A549 (cell line): ENCODE results near the gene MTTP. TPM values are rescaled to one million over a fixed set of nuclear protein-coding genes. Genes with fewer than 3 reads are reported as not detected.

Source experiments
- ATAC-seq, 2 experiments: fragments of 200-7000 bp in 1 of 2; fragments of >200 bp in 1 of 2; cut with Nextera tagmentation in 1 of 2; cut with Tn5 transposase in 1 of 2; 3 replicates each; pipeline versions ENCODE4 v1.8.0 to v1.9.1; 2018 to 2020; ENCODE audit warnings: mild to moderate bottlenecking in 1 of 2, moderate library complexity in 1 of 2
- CTCF ChIA-PET: fragments of 300-600 bp; sonication (Branson Sonifier 250); formaldehyde crosslinking; extraction: SDS; loops from one replicate; lab custom pipeline; 2021; ENCODE audit warnings: antibody characterized with exemption, inconsistent platforms; lab: Yijun Ruan, JAX
- POLR2A ChIA-PET: fragments of 350-600 bp; formaldehyde crosslinking; extraction: SDS; loops from one replicate; lab custom pipeline; 2021; ENCODE audit warnings: antibody characterized with exemption, inconsistent platforms; lab: Yijun Ruan, JAX
- DNase-seq, 2 experiments: peaks; one replicate each; pipeline versions ENCODE4 v3.0.0 to v3.0.0-alpha.2; 2011 to 2016; ENCODE audit warnings: low read depth in 1 of 2, low spot score in 1 of 2
- FAIRE-seq: peaks from 2 replicates; lab custom pipeline; 2011; peaks lifted over from hg19 to GRCh38; lab: Jason Lieb, UNC
- H3K27ac ChIP-seq, 2 experiments: fragments of >200 bp; sonication (Bioruptor Twin); formaldehyde crosslinking; 3 replicates each; pipeline ENCODE4 v1.5.1; 2016 to 2017
- H3K4me1 ChIP-seq: fragments of >200 bp; sonication (Bioruptor Twin); formaldehyde crosslinking; 3 replicates; pipeline ENCODE4 v1.6.1; 2016
- H3K4me2 ChIP-seq: fragments of >200 bp; sonication (Bioruptor Twin); formaldehyde crosslinking; 3 replicates; pipeline ENCODE4 v1.6.1; 2016
- H3K4me3 ChIP-seq: fragments of >200 bp; sonication (Bioruptor Twin); formaldehyde crosslinking; 3 replicates; pipeline ENCODE4 v1.5.1; 2016
- H3K9me3 ChIP-seq: fragments of >200 bp; sonication (Bioruptor Twin); formaldehyde crosslinking; 3 replicates; pipeline ENCODE4 v1.6.1; 2016
- CBX8 ChIP-seq: fragments of 200-600 bp; sonication (generic); IDR thresholded peaks from 2 replicates; pipeline ENCODE4 v1.6.1; 2016
- CEBPB ChIP-seq, 2 experiments: fragments of >200 bp in 1 of 2; sonication (Bioruptor Twin) in 1 of 2; formaldehyde crosslinking in 1 of 2; IDR thresholded peaks; 2 replicates each; pipeline ENCODE4 v1.6.1; 2012 to 2016
- CHD4 ChIP-seq: fragments of 200-600 bp; sonication (generic); IDR thresholded peaks from 2 replicates; pipeline ENCODE4 v1.6.1; 2016; ENCODE audit warnings: antibody characterized with exemption, mild to moderate bottlenecking, borderline replicate concordance
- CTCF ChIP-seq: fragments of >200 bp; sonication (Bioruptor Twin); formaldehyde crosslinking; IDR thresholded peaks from 3 replicates; pipeline ENCODE4 v1.5.1; 2016
- EHMT2 ChIP-seq: fragments of 200-600 bp; sonication (generic); IDR thresholded peaks from 2 replicates; pipeline ENCODE4 v1.6.1; 2016; ENCODE audit warnings: antibody characterized with exemption, low read depth, mild to moderate bottlenecking, moderate library complexity
- EP300 ChIP-seq, 2 experiments: fragments of >200 bp; sonication (Bioruptor Twin); formaldehyde crosslinking; IDR thresholded peaks; 2 replicates in 1 of 2; 3 replicates in 1 of 2; pipeline ENCODE4 v1.6.1; 2016 to 2017
- FOSB ChIP-seq: fragments of 250-450 bp; sonication (Bioruptor Pico); IDR thresholded peaks from 2 replicates; pipeline ENCODE4 v1.5.0; 2020; ENCODE audit warnings: mild to moderate bottlenecking, moderate library complexity
- FOXS1 ChIP-seq: fragments of 250-450 bp; sonication (Bioruptor Pico); IDR thresholded peaks from 2 replicates; pipeline ENCODE4 v1.5.0; 2020; ENCODE audit warnings: mild to moderate bottlenecking, moderate library complexity
- GATA3 ChIP-seq: IDR thresholded peaks from 2 replicates; pipeline ENCODE4 v1.6.1; 2012; ENCODE audit warnings: borderline replicate concordance
- HDAC2 ChIP-seq: fragments of 200-600 bp; sonication (generic); IDR thresholded peaks from 2 replicates; pipeline ENCODE4 v1.6.1; 2016
- HES2 ChIP-seq: fragments of >200 bp; sonication (Bioruptor Twin); formaldehyde crosslinking; IDR thresholded peaks from 2 replicates; pipeline ENCODE4 v1.6.1; 2016
- HEYL ChIP-seq: fragments of 250-450 bp; sonication (Bioruptor Pico); IDR thresholded peaks from 2 replicates; pipeline ENCODE4 v1.8.0; 2021; ENCODE audit warnings: mild to moderate bottlenecking, moderate library complexity
- HMGXB4 ChIP-seq: fragments of 250-450 bp; sonication (Bioruptor Pico); IDR thresholded peaks from 2 replicates; pipeline ENCODE4 v1.5.0; 2021; ENCODE audit warnings: mild to moderate bottlenecking, moderate library complexity, borderline replicate concordance
- JUN ChIP-seq, 2 experiments: fragments of >200 bp; sonication (Bioruptor Twin); formaldehyde crosslinking; IDR thresholded peaks; 2 replicates in 1 of 2; 3 replicates in 1 of 2; pipeline ENCODE4 v1.6.1; 2016 to 2017
- KDM1A ChIP-seq: fragments of 200-600 bp; sonication (generic); IDR thresholded peaks from 2 replicates; pipeline ENCODE4 v1.6.1; 2016; ENCODE audit warnings: low read depth, mild to moderate bottlenecking
- MAFK ChIP-seq: fragments of 450-650 bp; IDR thresholded peaks from 2 replicates; pipeline ENCODE4 v1.6.1; 2014; ENCODE audit not compliant: partially characterized antibody
- MAX ChIP-seq: IDR thresholded peaks from 2 replicates; pipeline ENCODE4 v1.6.1; 2012
- RAD21 ChIP-seq, 2 experiments: fragments of >200 bp in 1 of 2; sonication (Bioruptor Twin) in 1 of 2; formaldehyde crosslinking in 1 of 2; IDR thresholded peaks in 1 of 2; conservative IDR thresholded peaks in 1 of 2; 2 replicates in 1 of 2; 3 replicates in 1 of 2; pipeline ENCODE4 v1.6.1; 2012 to 2018; ENCODE audit warnings: inconsistent platforms in 1 of 2
- RARB ChIP-seq: fragments of 250-450 bp; sonication (Bioruptor Pico); IDR thresholded peaks from 2 replicates; pipeline ENCODE4 v1.8.0; 2021; ENCODE audit warnings: mild to moderate bottlenecking, moderate library complexity
- RCOR1 ChIP-seq: fragments of 150-350 bp; IDR thresholded peaks from 2 replicates; pipeline ENCODE4 v1.6.1; 2014; ENCODE audit warnings: antibody characterized with exemption, low read length, low read depth
- RFX5 ChIP-seq: fragments of 450-650 bp; IDR thresholded peaks from 2 replicates; pipeline ENCODE4 v1.7.1; 2014; ENCODE audit warnings: antibody characterized with exemption, mild to moderate bottlenecking, moderate library complexity
- SMC3 ChIP-seq: fragments of >200 bp; sonication (Bioruptor Twin); formaldehyde crosslinking; IDR thresholded peaks from 3 replicates; pipeline ENCODE4 v1.6.1; 2018; ENCODE audit warnings: inconsistent platforms
- USF2 ChIP-seq: fragments of 450-650 bp; IDR thresholded peaks from 2 replicates; pipeline ENCODE4 v1.6.1; 2014; ENCODE audit warnings: antibody characterized with exemption
- WGBS: methylation state at CpG from one replicate; pipeline ENCODE4 v1.1.6; 2017; ENCODE audit errors: missing lambda C conversion rate; 5-methylcytosine and 5-hydroxymethylcytosine counted together
- polyA plus RNA-seq, 4 experiments: library from polyadenylated mRNA; depleted of rRNA in 3 of 4; stranded (reverse); fragments of >200 nt; fragmentation: RNase III in 1 of 4; extraction: RNeasy Plus Mini Kit Qiagen cat#74134 plus additional on column Dnase treatment in 1 of 4; gene quantifications; 2 replicates in 3 of 4; 3 replicates in 1 of 4; pipeline ENCODE4 v1.2.3, GENCODE V29; 2011 to 2017

The MTTP gene
- polyA plus RNA-seq, 2 of the 4 experiments (the other 2 are of a cell fraction) = 0.03 TPM; not detected in 1

- TF ChIP-seq CEBPB (IDR thresholded peaks at IDR 0.05) = no peak
- TF ChIP-seq HDAC2 = no peak
- TF ChIP-seq MAFK = no peak
- no peak for TF ChIP-seq JUN (IDR thresholded peaks at IDR 0.05)
- no peak for TF ChIP-seq FOSB
- TF ChIP-seq RCOR1 = no peak
- TF ChIP-seq HEYL (CRISPR knock-in tag) = no peak
- TF ChIP-seq MAX = no peak
Measured at GRCh38 chr4:99625369-99625768, 50.7 kb downstream of the MTTP start (continued).

- H3K27ac ChIP-seq = no peak overlapping the region
- 73% methylated on average over 1 of the region's 1 CpG for WGBS
- no peaks in the 10 kb centered on the region for H3K9me3 ChIP-seq
- TF ChIP-seq USF2 (no peak), MAFK (no peak), CHD4 (no peak), HES2 (no peak), RCOR1 (no peak), KDM1A (no peak), GATA3 (no peak), FOSB (no peak), SMC3 (no peak), CEBPB (IDR thresholded peaks at IDR 0.05) (no peak), RARB (CRISPR knock-in tag) (no peak), EHMT2 (no peak), RAD21 (conservative IDR thresholded peaks at IDR 0.05 in 1 of 2, IDR thresholded peaks at IDR 0.05 in 1 of 2) (no peak), HMGXB4 (CRISPR knock-in tag) (no peak), FOXS1 (no peak), CBX8 (no peak)
- ATAC-seq (no peak), FAIRE-seq (no peak), DNase-seq (no peak)
- H3K4me2 ChIP-seq = no peak overlapping the region
- ChIA-PET CTCF (interaction anchor here (0.6 kb wide), 1 partner anchor 172 kb away, joined by 3 read pairs; no protein-coding TSS in a partner anchor), POLR2A (no interaction called here)
- H3K4me3 ChIP-seq = no peak overlapping the region
- peaks cover 9% of the 10 kb centered on the region; the same call in 2 of the 3 replicates for H3K4me1 ChIP-seq
Measured at GRCh38 chr4:99628040-99628439, 53.4 kb downstream of the MTTP start.

GRCh38 chr4:99629962-99630554, 55.4 kb downstream of the MTTP start:
- FAIRE-seq (no peak), ATAC-seq (no peak), DNase-seq (no peak)
- no peak overlapping the region for H3K27ac ChIP-seq
- H3K4me3 ChIP-seq = no peak overlapping the region
- no peaks in the 10 kb centered on the region for H3K9me3 ChIP-seq
- TF ChIP-seq CTCF = no peak
- TF ChIP-seq RFX5 = no peak
- TF ChIP-seq EP300 (IDR thresholded peaks at IDR 0.05) = no peak
- TF ChIP-seq HES2 = no peak
- ChIA-PET CTCF (no interaction called here), POLR2A (no interaction called here)
- H3K4me2 ChIP-seq = peak overlapping the region; percentile 57; the same call in 1 of the 3 replicates
- peaks cover 9% of the 10 kb centered on the region; the same call in 2 of the 3 replicates for H3K4me1 ChIP-seq
